NCI-H774 (cell line): ENCODE data around the gene NXNL2.

Source experiments
- DNase-seq: peaks from one replicate; lab custom pipeline; 2025; lab: John Stamatoyannopoulos, UW

Gene NXNL2

GRCh38 chr9:88578121-88579049, 43.4 kb downstream of the NXNL2 start:
- DNase-seq: peak; percentile 18

GRCh38 chr9:88579050-88579715, 44.2 kb downstream of the NXNL2 start:
- DNase-seq: no peak

GRCh38 chr9:88580961-88581360, 46.0 kb downstream of the NXNL2 start:
- DNase-seq: no peak

GRCh38 chr9:88583901-88584596, 49.1 kb downstream of the NXNL2 start:
- no peak for DNase-seq

GRCh38 chr9:88585426-88585825, 50.4 kb downstream of the NXNL2 start:
- no peak for DNase-seq

GRCh38 chr9:88586452-88586851, 51.5 kb downstream of the NXNL2 start:
- no peak for DNase-seq

- DNase-seq: no peak
Measured at GRCh38 chr9:88587182-88587581, 52.2 kb downstream of the NXNL2 start.

GRCh38 chr9:88587885-88588649, 53.1 kb downstream of the NXNL2 start:
- DNase-seq: no peak

- no peak for DNase-seq
Measured at GRCh38 chr9:88589656-88590055, 54.7 kb downstream of the NXNL2 start.

- no peak for DNase-seq
Measured at GRCh38 chr9:88590558-88591146, 55.7 kb downstream of the NXNL2 start.

- DNase-seq: no peak
Measured at GRCh38 chr9:88593537-88594185, 58.7 kb downstream of the NXNL2 start.
